Spleen (tissue), 11 donors: ENCODE measurements around the gene TEAD1. TPM values are rescaled to one million over a fixed set of nuclear protein-coding genes. Genes with fewer than 3 reads are reported as not detected.

Experiments
- DNase-seq: peaks from one replicate; pipeline ENCODE4 v3.0.0-alpha.2; 2020
- H3K27ac ChIP-seq, 8 donors: fragments of 200-600 bp; sonication (generic) in 7 of 8; 1 replicate in 4 of 8; 2 replicates in 4 of 8; pipeline versions ENCODE4 v1.5.0 to v1.8.0; 2016 to 2021; ENCODE audit warnings: inconsistent platforms in 4 of 8, mild to moderate bottlenecking in 4 of 8, moderate library complexity in 1 of 8
- H3K27me3 ChIP-seq, 7 donors: fragments of 200-600 bp; sonication (generic) in 6 of 7; replicated peaks in 1 of 7; 1 replicate in 4 of 7; 2 replicates in 3 of 7; pipeline versions ENCODE4 v1.5.0 to v1.8.0; 2016 to 2021; ENCODE audit warnings: inconsistent platforms in 3 of 7, mild to moderate bottlenecking in 1 of 7
- H3K36me3 ChIP-seq, 6 donors: fragments of 200-600 bp; sonication (generic) in 5 of 6; 1 replicate in 4 of 6; 2 replicates in 2 of 6; pipeline versions ENCODE4 v1.5.0 to v1.8.0; 2016 to 2021; ENCODE audit warnings: inconsistent platforms in 2 of 6
- H3K4me1 ChIP-seq, 6 donors: fragments of 200-600 bp; sonication (generic) in 5 of 6; 1 replicate in 3 of 6; 2 replicates in 3 of 6; pipeline versions ENCODE4 v1.5.0 to v1.8.0; 2016 to 2021; ENCODE audit warnings: inconsistent platforms in 3 of 6
- H3K4me3 ChIP-seq, 8 donors: fragments of 200-600 bp; sonication (generic) in 7 of 8; 1 replicate in 4 of 8; 2 replicates in 4 of 8; pipeline versions ENCODE4 v1.5.0 to v1.8.0; 2016 to 2021; ENCODE audit warnings: inconsistent platforms in 4 of 8, mild to moderate bottlenecking in 4 of 8, moderate library complexity in 2 of 8
- H3K9me3 ChIP-seq, 8 donors: fragments of 200-600 bp; sonication (generic) in 7 of 8; 1 replicate in 4 of 8; 2 replicates in 4 of 8; pipeline versions ENCODE4 v1.5.0 to v1.8.0; 2016 to 2021; ENCODE audit warnings: inconsistent platforms in 4 of 8
- POLR2A ChIP-seq, 3 donors: fragments of 450-650 bp; IDR thresholded peaks; one replicate each; pipeline ENCODE4 v1.5.1; 2017; ENCODE audit warnings: antibody characterized with exemption in 3 of 3, mild to moderate bottlenecking in 1 of 3
- POLR2AphosphoS5 ChIP-seq, 3 donors: sonication (generic); formaldehyde crosslinking; IDR thresholded peaks; one replicate each; pipeline ENCODE4 v1.5.1; 2017; ENCODE audit warnings: antibody characterized with exemption in 3 of 3
- WGBS, 5 donors: extraction: QIAGEN DNeasy Blood & Tissue Kit in 3 of 5; methylation state at CpG; one replicate each; pipeline versions ENCODE4 v1.1.5 to v1.1.7; 2013 to 2018; 5-methylcytosine and 5-hydroxymethylcytosine counted together
- intact Hi-C: fragments of 100-400 bp; cut with DNase I; formaldehyde crosslinking; loops from one replicate; pipeline ENCODE4 v1.15.0; 2023; ENCODE audit warnings: low total_unique reads
- polyA plus RNA-seq, 3 donors: library from polyadenylated mRNA; stranded (reverse); fragments of 200-250 nt; gene quantifications; one replicate each; pipeline ENCODE4 v1.2.1, GENCODE V29; 2013
- total RNA-seq, 7 donors: library from RNA; depleted of rRNA in 3 of 7; stranded (reverse); fragments of >200 nt in 3 of 7; fragmentation: NEBNext Ultra II Directional in 4 of 7; extraction: Animal tissue kit (Norgen Biotek cat#: 25700) in 4 of 7; gene quantifications; one replicate each; pipeline versions ENCODE4 v1.1.0 to v1.2.1, GENCODE V29; 2016 to 2021
- TF ChIP-seq, protein P1 (sequence below), 11 experiments: fragments of 200-600 bp in 7 of 11; fragments of 450-650 bp in 4 of 11; sonication (generic) in 4 of 11; IDR thresholded peaks in 8 of 11; conservative IDR thresholded peaks in 3 of 11; 1 replicate in 7 of 11; 2 replicates in 4 of 11; pipeline versions ENCODE4 v1.4.0 to v1.8.0; 2016 to 2021; ENCODE audit warnings: antibody characterized with exemption in 11 of 11, inconsistent platforms in 4 of 11, mild to moderate bottlenecking in 1 of 11
- donor health status: healthy with polysubstance abuse.
- donor health status: DM: no; HTN: no; CAD: no; lungs with moderate emphysema.
- donor health status: DM: no; HTN: no; CAD: no.
- donor health status: Bipolar disorder and iron deficiency.
- donor health status: healthy.
- donor health status: DM: no; HTN: no; CAD: no.
- donor health status: DM: yes; HTN: yes; CAD: no.

TEAD1 gene
- total and polyA plus RNA-seq, 10 donors: 0.93 to 46.0 (median 18.6) TPM

DNA sequence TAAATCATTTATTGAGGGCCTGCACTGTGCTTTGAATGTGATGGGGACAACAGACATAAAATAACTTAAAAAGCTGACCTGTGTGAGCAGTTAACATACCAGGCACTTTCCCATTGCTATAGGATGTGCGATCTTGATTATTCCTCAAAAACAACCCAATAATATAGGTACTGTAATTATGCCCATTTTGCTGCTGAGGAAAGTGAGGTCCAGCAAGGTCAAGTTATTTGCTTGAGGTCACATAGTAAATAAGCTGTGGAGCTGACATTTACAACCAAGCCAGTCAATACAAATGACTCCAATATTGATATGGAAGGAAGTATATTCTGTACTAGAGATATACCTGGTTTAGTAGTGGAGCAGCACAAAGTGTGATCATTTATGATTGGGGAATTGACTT is 96.2 kb downstream of the TEAD1 start:
- Histone ChIP-seq H3K27me3 (no peaks in the 10 kb centered on the region), H3K4me1 (peaks cover 0 to 11% (median 0%) of the 10 kb centered on the region in 6 donors), H3K27ac (no peak overlapping the region), H3K36me3 (peaks cover 0 to 2% (median 0%) of the 10 kb centered on the region in 6 donors), H3K9me3 (no peaks in the 10 kb centered on the region), H3K4me3 (no peak overlapping the region)
- 88 to 100% (median 92%) methylated on average over 1 of the region's 1 CpG for WGBS, 5 donors
- TF ChIP-seq POLR2AphosphoS5 (IDR thresholded peaks at IDR 0.05) (no peak), POLR2A (IDR thresholded peaks at IDR 0.05) (no peak)
- TF ChIP-seq, protein P1, sequence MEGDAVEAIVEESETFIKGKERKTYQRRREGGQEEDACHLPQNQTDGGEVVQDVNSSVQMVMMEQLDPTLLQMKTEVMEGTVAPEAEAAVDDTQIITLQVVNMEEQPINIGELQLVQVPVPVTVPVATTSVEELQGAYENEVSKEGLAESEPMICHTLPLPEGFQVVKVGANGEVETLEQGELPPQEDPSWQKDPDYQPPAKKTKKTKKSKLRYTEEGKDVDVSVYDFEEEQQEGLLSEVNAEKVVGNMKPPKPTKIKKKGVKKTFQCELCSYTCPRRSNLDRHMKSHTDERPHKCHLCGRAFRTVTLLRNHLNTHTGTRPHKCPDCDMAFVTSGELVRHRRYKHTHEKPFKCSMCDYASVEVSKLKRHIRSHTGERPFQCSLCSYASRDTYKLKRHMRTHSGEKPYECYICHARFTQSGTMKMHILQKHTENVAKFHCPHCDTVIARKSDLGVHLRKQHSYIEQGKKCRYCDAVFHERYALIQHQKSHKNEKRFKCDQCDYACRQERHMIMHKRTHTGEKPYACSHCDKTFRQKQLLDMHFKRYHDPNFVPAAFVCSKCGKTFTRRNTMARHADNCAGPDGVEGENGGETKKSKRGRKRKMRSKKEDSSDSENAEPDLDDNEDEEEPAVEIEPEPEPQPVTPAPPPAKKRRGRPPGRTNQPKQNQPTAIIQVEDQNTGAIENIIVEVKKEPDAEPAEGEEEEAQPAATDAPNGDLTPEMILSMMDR (IDR thresholded peaks at IDR 0.05 in 8 of 11, conservative IDR thresholded peaks at IDR 0.05 in 3 of 11): no peak
- no peak for DNase-seq
- intact Hi-C loops: no loop called here

GRCh38 chr11:12770966-12771597 is 96.9 kb downstream of the TEAD1 start:
- H3K36me3 ChIP-seq: no peaks in the 10 kb centered on the region
- TF ChIP-seq POLR2AphosphoS5 (IDR thresholded peaks at IDR 0.05): no peak
- TF ChIP-seq, protein P1 (IDR thresholded peaks at IDR 0.05 in 8 of 11, conservative IDR thresholded peaks at IDR 0.05 in 3 of 11): no peak
- TF ChIP-seq POLR2A (IDR thresholded peaks at IDR 0.05): no peak
- no peak overlapping the region for H3K4me3 ChIP-seq
- H3K9me3 ChIP-seq: no peaks in the 10 kb centered on the region
- no peak for DNase-seq
- peaks cover 0 to 11% (median 0%) of the 10 kb centered on the region in 6 donors for H3K4me1 ChIP-seq
- H3K27ac ChIP-seq: no peak overlapping the region
- WGBS, 5 donors: 87 to 94% (median 90%) methylated on average over 8 of the region's 8 CpGs
- no peaks in the 10 kb centered on the region for H3K27me3 ChIP-seq
- intact Hi-C loops: no loop called here

GRCh38 chr11:12771875-12772274 is 97.7 kb downstream of the TEAD1 start:
- Histone ChIP-seq H3K27ac (no peak overlapping the region), H3K4me3 (no peak overlapping the region), H3K36me3 (no peaks in the 10 kb centered on the region), H3K9me3 (no peaks in the 10 kb centered on the region), H3K4me1 (peaks cover 0 to 11% (median 0%) of the 10 kb centered on the region in 6 donors), H3K27me3 (no peaks in the 10 kb centered on the region)
- WGBS, 5 donors: 55 to 67% (median 59%) methylated on average over 2 of the region's 2 CpGs
- no peak for DNase-seq
- no peak for TF ChIP-seq POLR2A (IDR thresholded peaks at IDR 0.05)
- TF ChIP-seq POLR2AphosphoS5 (IDR thresholded peaks at IDR 0.05): no peak
- TF ChIP-seq, protein P1 (IDR thresholded peaks at IDR 0.05 in 8 of 11, conservative IDR thresholded peaks at IDR 0.05 in 3 of 11): no peak
- intact Hi-C loops: no loop called here

GRCh38 chr11:12772324-12772723 is 98.1 kb downstream of the TEAD1 start:
- H3K27me3 ChIP-seq: no peaks in the 10 kb centered on the region
- WGBS, 5 donors: 47 to 67% (median 50%) methylated on average over 1 of the region's 1 CpG
- intact Hi-C loops: no loop called here

More at GRCh38 chr11:12772324-12772723, 98.1 kb downstream of the TEAD1 start:
- H3K27ac ChIP-seq: no peak overlapping the region
- TF ChIP-seq, protein P1 (IDR thresholded peaks at IDR 0.05 in 8 of 11, conservative IDR thresholded peaks at IDR 0.05 in 3 of 11): no peak
- TF ChIP-seq POLR2AphosphoS5 (IDR thresholded peaks at IDR 0.05) (no peak), POLR2A (IDR thresholded peaks at IDR 0.05) (no peak)
- no peaks in the 10 kb centered on the region for H3K36me3 ChIP-seq
- no peak for DNase-seq
- H3K9me3 ChIP-seq: no peaks in the 10 kb centered on the region
- no peak overlapping the region for H3K4me3 ChIP-seq
- peaks cover 0 to 11% (median 0%) of the 10 kb centered on the region in 6 donors for H3K4me1 ChIP-seq
